Activated CD4-positive, alpha-beta T cell treated with anti-CD3 and anti-CD28 coated beads for 36 hours (primary cell): ENCODE results near the gene KCNG2. TPM values are rescaled to one million over a fixed set of nuclear protein-coding genes. Genes with fewer than 3 reads are reported as not detected.

Experiments
- ATAC-seq: fragments of 200-7000 bp; cut with Tn5 transposase; one replicate; pipeline ENCODE4 v1.10.0; 2021; ENCODE audit warnings: mild to moderate bottlenecking, moderate library complexity
- CTCF ChIA-PET: fragments of 350-600 bp; sonication (Branson Sonifier 250); formaldehyde crosslinking; loops from one replicate; lab custom pipeline; 2021; ENCODE audit warnings: antibody characterized with exemption; lab: Charles Lee
- POLR2A ChIA-PET: fragments of 350-600 bp; sonication (Branson Sonifier 250); formaldehyde crosslinking; loops from one replicate; lab custom pipeline; 2021; ENCODE audit warnings: antibody characterized with exemption, inconsistent platforms; lab: Charles Lee
- DNase-seq: peaks from one replicate; pipeline ENCODE4 v3.0.0-alpha.2; 2020
- H3K27ac Mint-ChIP-seq: one replicate; pipeline ENCODE4 v1.8.0; 2021; ENCODE audit warnings: mixed read lengths
- H3K27me3 Mint-ChIP-seq: one replicate; pipeline ENCODE4 v1.8.0; 2021; ENCODE audit warnings: mixed read lengths
- H3K36me3 Mint-ChIP-seq: one replicate; pipeline ENCODE4 v1.8.0; 2021; ENCODE audit warnings: low read depth, mixed read lengths
- H3K4me1 Mint-ChIP-seq: one replicate; pipeline ENCODE4 v1.8.0; 2021; ENCODE audit warnings: mixed read lengths
- H3K4me3 Mint-ChIP-seq: one replicate; pipeline ENCODE4 v1.8.0; 2021; ENCODE audit warnings: mild to moderate bottlenecking, moderate library complexity, mixed read lengths
- H3K9me3 Mint-ChIP-seq: one replicate; pipeline ENCODE4 v1.8.0; 2021; ENCODE audit warnings: low read depth, mixed read lengths
- intact Hi-C, 2 experiments: fragments of 100-400 bp; cut with DNase I in 1 of 2; cut with micrococcal nuclease in 1 of 2; formaldehyde crosslinking; loops; one replicate each; pipeline versions ENCODE4 v1.14.2 to v1.15.1; 2022 to 2024; cut with DNase I, micrococcal nuclease
- total RNA-seq, 2 experiments: library from RNA; stranded (reverse); gene quantifications; one replicate each; pipeline ENCODE4 v1.2.3, GENCODE V29; 2021

Gene KCNG2
- total RNA-seq, 2 experiments from 2014 or later: not detected

- CTCF ChIA-PET: no interaction called here
Observed at GRCh38 chr18:79780547-79780946, 17.2 kb upstream of the KCNG2 start.

GRCh38 chr18:79781331-79781941 lies 16.3 kb upstream of the KCNG2 start:
- no peaks in the 10 kb centered on the region for H3K9me3 Mint-ChIP-seq
- no peaks in the 10 kb centered on the region for H3K4me1 Mint-ChIP-seq
- intact Hi-C loops: no loop called here
- H3K27ac Mint-ChIP-seq: no peak overlapping the region
- CTCF ChIA-PET: no interaction called here
- POLR2A ChIA-PET: no interaction called here
- ATAC-seq: no peak
- no peak overlapping the region for H3K4me3 Mint-ChIP-seq
- DNase-seq: no peak
- peaks cover 22% of the 10 kb centered on the region for H3K27me3 Mint-ChIP-seq
- no peaks in the 10 kb centered on the region for H3K36me3 Mint-ChIP-seq

More at GRCh38 chr18:79780547-79780946, 17.2 kb upstream of the KCNG2 start:
- intact Hi-C loops: no loop called here
- H3K36me3 Mint-ChIP-seq: no peaks in the 10 kb centered on the region
- DNase-seq (no peak), ATAC-seq (no peak)
- H3K4me3 Mint-ChIP-seq: no peak overlapping the region
- H3K4me1 Mint-ChIP-seq: no peaks in the 10 kb centered on the region
- H3K27me3 Mint-ChIP-seq: peaks cover 17% of the 10 kb centered on the region
- POLR2A ChIA-PET: no interaction called here
- H3K27ac Mint-ChIP-seq: no peak overlapping the region
- no peaks in the 10 kb centered on the region for H3K9me3 Mint-ChIP-seq

- Mint-ChIP-seq H3K27me3 (peaks cover 29% of the 10 kb centered on the region), H3K36me3 (no peaks in the 10 kb centered on the region), H3K4me3 (no peak overlapping the region), H3K27ac (no peak overlapping the region), H3K4me1 (no peaks in the 10 kb centered on the region), H3K9me3 (no peaks in the 10 kb centered on the region)
- ATAC-seq (no peak), DNase-seq (no peak)
- ChIA-PET CTCF (no interaction called here), POLR2A (no interaction called here)
- intact Hi-C loops: no loop called here
Observed at GRCh38 chr18:79782566-79783308, 15.0 kb upstream of the KCNG2 start.

GRCh38 chr18:79784071-79784913 lies 13.4 kb upstream of the KCNG2 start:
- no peak overlapping the region for H3K4me3 Mint-ChIP-seq
- CTCF ChIA-PET: interaction anchor here (0.7 to 1.0 kb wide), 3 partner anchors 40 to 599 kb away, joined by 3 to 5 read pairs (median 4); no protein-coding TSS in a partner anchor
- peaks cover 32% of the 10 kb centered on the region for H3K27me3 Mint-ChIP-seq
- intact Hi-C loops: no loop called here
- H3K36me3 Mint-ChIP-seq: no peaks in the 10 kb centered on the region
- POLR2A ChIA-PET: interaction anchor here (1.0 kb wide), 1 partner anchor 23 kb away, joined by 3 read pairs; no protein-coding TSS in a partner anchor
- no peak for ATAC-seq
- DNase-seq: no peak
- no peak overlapping the region for H3K27ac Mint-ChIP-seq
- H3K4me1 Mint-ChIP-seq: no peaks in the 10 kb centered on the region
- no peaks in the 10 kb centered on the region for H3K9me3 Mint-ChIP-seq

- Mint-ChIP-seq H3K9me3 (no peaks in the 10 kb centered on the region), H3K36me3 (no peaks in the 10 kb centered on the region), H3K4me3 (no peak overlapping the region), H3K27ac (no peak overlapping the region), H3K4me1 (no peaks in the 10 kb centered on the region), H3K27me3 (peaks cover 33% of the 10 kb centered on the region)
- no peak for DNase-seq
- intact Hi-C loops: no loop called here
- no peak for ATAC-seq
- CTCF ChIA-PET: interaction anchor here (0.7 kb wide), 1 partner anchor 600 kb away, joined by 3 read pairs; no protein-coding TSS in a partner anchor
- POLR2A ChIA-PET: interaction anchor here (1.0 kb wide), 1 partner anchor 22 kb away, joined by 3 read pairs; no protein-coding TSS in a partner anchor
Observed at GRCh38 chr18:79784965-79785770, 12.6 kb upstream of the KCNG2 start.

GRCh38 chr18:79785831-79786230 lies 11.9 kb upstream of the KCNG2 start:
- no peaks in the 10 kb centered on the region for H3K4me1 Mint-ChIP-seq

GRCh38 chr18:79786304-79786703 lies 11.4 kb upstream of the KCNG2 start:
- peaks cover 40% of the 10 kb centered on the region for H3K27me3 Mint-ChIP-seq
- DNase-seq: no peak
- H3K9me3 Mint-ChIP-seq: no peaks in the 10 kb centered on the region
- no peak for ATAC-seq
- ChIA-PET CTCF (no interaction called here), POLR2A (no interaction called here)
- H3K36me3 Mint-ChIP-seq: no peaks in the 10 kb centered on the region
- intact Hi-C loops: no loop called here
- no peak overlapping the region for H3K27ac Mint-ChIP-seq
- H3K4me1 Mint-ChIP-seq: peaks cover 2% of the 10 kb centered on the region
- no peak overlapping the region for H3K4me3 Mint-ChIP-seq

More at GRCh38 chr18:79785831-79786230, 11.9 kb upstream of the KCNG2 start:
- ChIA-PET CTCF (no interaction called here), POLR2A (no interaction called here)
- Mint-ChIP-seq H3K9me3 (no peaks in the 10 kb centered on the region), H3K36me3 (no peaks in the 10 kb centered on the region), H3K27me3 (peaks cover 35% of the 10 kb centered on the region), H3K4me3 (no peak overlapping the region), H3K27ac (no peak overlapping the region)
- DNase-seq (no peak), ATAC-seq (no peak)
- intact Hi-C loops: no loop called here

- ATAC-seq (no peak), DNase-seq (no peak)
- no peaks in the 10 kb centered on the region for H3K9me3 Mint-ChIP-seq
- H3K4me3 Mint-ChIP-seq: no peak overlapping the region
- intact Hi-C loops: no loop called here
- no peaks in the 10 kb centered on the region for H3K36me3 Mint-ChIP-seq
- CTCF ChIA-PET: interaction anchor here (0.8 kb wide), 1 partner anchor 232 kb away, joined by 3 read pairs; no protein-coding TSS in a partner anchor
- no peak overlapping the region for H3K27ac Mint-ChIP-seq
- peaks cover 4% of the 10 kb centered on the region for H3K4me1 Mint-ChIP-seq
- H3K27me3 Mint-ChIP-seq: peaks cover 46% of the 10 kb centered on the region
- POLR2A ChIA-PET: no interaction called here
Observed at GRCh38 chr18:79786786-79787526, 10.8 kb upstream of the KCNG2 start.

GRCh38 chr18:79787527-79787864 lies 10.2 kb upstream of the KCNG2 start:
- CTCF ChIA-PET: interaction anchor here (0.8 kb wide), 1 partner anchor 232 kb away, joined by 3 read pairs; no protein-coding TSS in a partner anchor
- POLR2A ChIA-PET: no interaction called here
- H3K27ac Mint-ChIP-seq: no peak overlapping the region
- H3K36me3 Mint-ChIP-seq: no peaks in the 10 kb centered on the region
- no peak overlapping the region for H3K4me3 Mint-ChIP-seq
- no peak for DNase-seq
- no peaks in the 10 kb centered on the region for H3K9me3 Mint-ChIP-seq
- H3K4me1 Mint-ChIP-seq: peaks cover 4% of the 10 kb centered on the region
- intact Hi-C loops: no loop called here
- H3K27me3 Mint-ChIP-seq: peaks cover 51% of the 10 kb centered on the region
- no peak for ATAC-seq

GRCh38 chr18:79787865-79788733 lies 9.6 kb upstream of the KCNG2 start:
- H3K4me3 Mint-ChIP-seq: no peak overlapping the region
- H3K36me3 Mint-ChIP-seq: no peaks in the 10 kb centered on the region
- ATAC-seq (no peak), DNase-seq (no peak)
- intact Hi-C loops: no loop called here
- peaks cover 4% of the 10 kb centered on the region for H3K4me1 Mint-ChIP-seq
- peaks cover 55% of the 10 kb centered on the region for H3K27me3 Mint-ChIP-seq
- H3K9me3 Mint-ChIP-seq: no peaks in the 10 kb centered on the region
- H3K27ac Mint-ChIP-seq: no peak overlapping the region
- POLR2A ChIA-PET: no interaction called here
- CTCF ChIA-PET: no interaction called here
